ENCODE measurements around the gene PRX. TPM values are rescaled to one million over a fixed set of nuclear protein-coding genes. Genes with fewer than 3 reads are reported as not detected.
A peak's percentile ranks its signal among the peaks of the same experiment; 100 is the strongest.

The PRX gene
- total RNA-seq, 1 donor from 2014 or later: 6.7 TPM

DNA sequence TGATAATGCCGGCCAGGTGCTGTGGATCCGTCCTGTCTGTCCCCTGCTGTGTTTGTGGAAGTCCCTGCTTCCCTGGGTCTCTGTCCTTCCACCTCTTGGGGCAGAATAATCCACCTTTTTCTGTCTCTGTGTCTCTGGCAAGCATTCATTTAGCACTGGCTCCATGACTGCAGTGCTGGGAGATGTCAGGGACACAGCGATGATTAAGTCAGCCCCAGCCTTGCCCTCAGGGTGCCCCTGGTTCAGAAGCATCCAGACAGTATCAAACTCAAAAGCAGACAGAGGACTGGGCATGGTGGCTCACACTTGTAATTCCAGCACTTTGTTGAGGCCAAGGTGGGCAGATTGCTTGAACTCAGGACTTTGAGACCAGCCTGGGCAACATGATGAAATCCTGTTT, 24.7 kb downstream of the PRX start:
- Mint-ChIP-seq H3K36me3 (ENCODE audit: low read depth, unreplicated experiment) (peaks cover 5% of the 10 kb centered on the region), H3K4me3 (ENCODE audit: unreplicated experiment) (no peak overlapping the region), H3K27ac (ENCODE audit: unreplicated experiment) (no peak overlapping the region), H3K9me3 (ENCODE audit: unreplicated experiment) (no peaks in the 10 kb centered on the region), H3K27me3 (ENCODE audit: unreplicated experiment) (peaks cover 6% of the 10 kb centered on the region), H3K4me1 (ENCODE audit: unreplicated experiment) (no peaks in the 10 kb centered on the region)
- TF ChIP-seq, protein P1, sequence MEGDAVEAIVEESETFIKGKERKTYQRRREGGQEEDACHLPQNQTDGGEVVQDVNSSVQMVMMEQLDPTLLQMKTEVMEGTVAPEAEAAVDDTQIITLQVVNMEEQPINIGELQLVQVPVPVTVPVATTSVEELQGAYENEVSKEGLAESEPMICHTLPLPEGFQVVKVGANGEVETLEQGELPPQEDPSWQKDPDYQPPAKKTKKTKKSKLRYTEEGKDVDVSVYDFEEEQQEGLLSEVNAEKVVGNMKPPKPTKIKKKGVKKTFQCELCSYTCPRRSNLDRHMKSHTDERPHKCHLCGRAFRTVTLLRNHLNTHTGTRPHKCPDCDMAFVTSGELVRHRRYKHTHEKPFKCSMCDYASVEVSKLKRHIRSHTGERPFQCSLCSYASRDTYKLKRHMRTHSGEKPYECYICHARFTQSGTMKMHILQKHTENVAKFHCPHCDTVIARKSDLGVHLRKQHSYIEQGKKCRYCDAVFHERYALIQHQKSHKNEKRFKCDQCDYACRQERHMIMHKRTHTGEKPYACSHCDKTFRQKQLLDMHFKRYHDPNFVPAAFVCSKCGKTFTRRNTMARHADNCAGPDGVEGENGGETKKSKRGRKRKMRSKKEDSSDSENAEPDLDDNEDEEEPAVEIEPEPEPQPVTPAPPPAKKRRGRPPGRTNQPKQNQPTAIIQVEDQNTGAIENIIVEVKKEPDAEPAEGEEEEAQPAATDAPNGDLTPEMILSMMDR (IDR thresholded peaks at IDR 0.05; ENCODE audit: unreplicated experiment): no peak
- no peak for DNase-seq (ENCODE audit: low spot score)

DNA sequence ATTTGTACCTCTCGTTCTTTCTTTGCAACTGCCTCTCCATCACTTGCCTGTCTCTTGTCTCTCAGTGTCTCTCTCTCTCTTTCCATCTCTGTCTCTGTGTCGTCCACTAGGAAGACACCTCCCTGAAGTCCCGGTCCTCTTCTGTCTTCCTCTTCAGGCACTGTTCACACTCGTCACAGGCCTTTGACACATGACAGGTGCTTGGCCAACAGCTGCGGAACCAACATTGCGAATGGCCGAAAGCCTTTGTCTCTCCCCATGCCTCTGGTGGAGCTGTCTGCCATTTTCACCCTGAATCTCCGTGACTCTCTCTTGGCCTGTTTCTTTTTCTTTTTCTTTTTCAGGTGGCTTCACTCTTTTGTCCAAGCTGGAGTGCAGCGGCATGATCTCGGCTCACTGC, 26.0 kb downstream of the PRX start:
- DNase-seq (ENCODE audit: low spot score): no peak
- peaks cover 5% of the 10 kb centered on the region for H3K36me3 Mint-ChIP-seq (ENCODE audit: low read depth, unreplicated experiment)
- H3K4me3 Mint-ChIP-seq (ENCODE audit: unreplicated experiment): no peak overlapping the region
- no peaks in the 10 kb centered on the region for H3K4me1 Mint-ChIP-seq (ENCODE audit: unreplicated experiment)
- no peak overlapping the region for H3K27ac Mint-ChIP-seq (ENCODE audit: unreplicated experiment)
- H3K27me3 Mint-ChIP-seq (ENCODE audit: unreplicated experiment): peaks cover 7% of the 10 kb centered on the region
- no peaks in the 10 kb centered on the region for H3K9me3 Mint-ChIP-seq (ENCODE audit: unreplicated experiment)
- TF ChIP-seq, protein P1 (IDR thresholded peaks at IDR 0.05; ENCODE audit: unreplicated experiment): no peak

DNA sequence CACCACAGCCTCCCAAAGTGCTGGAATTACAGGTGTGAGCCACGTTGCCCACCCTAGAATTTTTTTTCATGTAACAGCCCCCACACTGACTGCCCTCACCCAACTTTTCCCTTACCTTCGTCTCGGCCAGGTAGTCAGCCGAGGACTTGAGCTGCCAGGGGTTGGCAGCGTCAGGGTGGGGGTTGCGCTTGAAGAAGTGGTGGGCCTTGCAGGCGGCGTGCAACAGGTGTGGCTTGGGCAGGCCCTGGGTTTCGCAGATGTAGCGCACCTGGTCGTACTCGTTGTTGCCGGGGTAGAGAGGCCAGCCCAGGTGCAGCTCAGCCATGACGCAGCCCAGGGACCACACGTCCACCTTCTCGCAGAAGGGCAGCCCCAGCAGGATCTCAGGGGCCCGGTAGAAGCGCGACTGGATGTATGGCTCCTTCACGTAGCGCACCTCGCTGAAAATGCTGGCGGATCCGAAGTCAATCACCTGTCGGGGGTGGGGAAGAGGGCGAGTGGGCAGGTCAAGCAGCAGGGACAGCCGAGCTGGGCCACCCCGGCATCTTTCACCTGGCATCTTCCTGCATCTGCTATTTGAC, 29.4 kb downstream of the PRX start:
- H3K9me3 Mint-ChIP-seq (ENCODE audit: unreplicated experiment): no peaks in the 10 kb centered on the region
- peaks cover 10% of the 10 kb centered on the region for H3K27me3 Mint-ChIP-seq (ENCODE audit: unreplicated experiment)
- H3K4me3 Mint-ChIP-seq (ENCODE audit: unreplicated experiment): no peak overlapping the region
- TF ChIP-seq, protein P1 (IDR thresholded peaks at IDR 0.05; ENCODE audit: unreplicated experiment): no peak
- no peaks in the 10 kb centered on the region for H3K4me1 Mint-ChIP-seq (ENCODE audit: unreplicated experiment)
- H3K27ac Mint-ChIP-seq (ENCODE audit: unreplicated experiment): peak overlapping the region; percentile 5
- peaks cover 5% of the 10 kb centered on the region for H3K36me3 Mint-ChIP-seq (ENCODE audit: low read depth, unreplicated experiment)
- DNase-seq (ENCODE audit: low spot score): no peak

DNA sequence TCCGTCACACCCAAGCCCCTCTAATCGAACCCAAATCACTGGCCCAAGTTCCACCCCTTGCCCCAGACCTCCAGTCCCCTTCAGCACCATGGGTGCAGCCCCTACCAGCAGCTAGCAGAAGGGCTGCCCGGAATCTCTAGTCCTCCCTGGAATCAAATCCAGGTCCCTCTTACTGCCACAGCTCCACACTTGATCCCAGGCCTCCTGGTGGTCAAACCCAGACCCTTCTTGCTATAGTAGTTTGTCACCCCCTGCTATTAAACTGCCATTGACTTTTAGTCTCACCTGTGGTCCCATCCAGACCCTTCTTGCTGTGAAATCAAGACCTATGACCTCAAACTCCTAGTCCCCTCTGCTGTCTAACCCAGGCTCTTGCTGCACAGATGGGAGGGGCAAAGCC, 31.9 kb downstream of the PRX start:
- DNase-seq (ENCODE audit: low spot score): no peak
- Mint-ChIP-seq H3K27me3 (ENCODE audit: unreplicated experiment) (peaks cover 7% of the 10 kb centered on the region), H3K4me1 (ENCODE audit: unreplicated experiment) (peaks cover under 1% of the 10 kb centered on the region), H3K27ac (ENCODE audit: unreplicated experiment) (peak overlapping the region; percentile 9), H3K4me3 (ENCODE audit: unreplicated experiment) (no peak overlapping the region), H3K9me3 (ENCODE audit: unreplicated experiment) (no peaks in the 10 kb centered on the region), H3K36me3 (ENCODE audit: low read depth, unreplicated experiment) (peaks cover 10% of the 10 kb centered on the region)
- TF ChIP-seq, protein P1 (IDR thresholded peaks at IDR 0.05; ENCODE audit: unreplicated experiment): peak; percentile 22

DNA sequence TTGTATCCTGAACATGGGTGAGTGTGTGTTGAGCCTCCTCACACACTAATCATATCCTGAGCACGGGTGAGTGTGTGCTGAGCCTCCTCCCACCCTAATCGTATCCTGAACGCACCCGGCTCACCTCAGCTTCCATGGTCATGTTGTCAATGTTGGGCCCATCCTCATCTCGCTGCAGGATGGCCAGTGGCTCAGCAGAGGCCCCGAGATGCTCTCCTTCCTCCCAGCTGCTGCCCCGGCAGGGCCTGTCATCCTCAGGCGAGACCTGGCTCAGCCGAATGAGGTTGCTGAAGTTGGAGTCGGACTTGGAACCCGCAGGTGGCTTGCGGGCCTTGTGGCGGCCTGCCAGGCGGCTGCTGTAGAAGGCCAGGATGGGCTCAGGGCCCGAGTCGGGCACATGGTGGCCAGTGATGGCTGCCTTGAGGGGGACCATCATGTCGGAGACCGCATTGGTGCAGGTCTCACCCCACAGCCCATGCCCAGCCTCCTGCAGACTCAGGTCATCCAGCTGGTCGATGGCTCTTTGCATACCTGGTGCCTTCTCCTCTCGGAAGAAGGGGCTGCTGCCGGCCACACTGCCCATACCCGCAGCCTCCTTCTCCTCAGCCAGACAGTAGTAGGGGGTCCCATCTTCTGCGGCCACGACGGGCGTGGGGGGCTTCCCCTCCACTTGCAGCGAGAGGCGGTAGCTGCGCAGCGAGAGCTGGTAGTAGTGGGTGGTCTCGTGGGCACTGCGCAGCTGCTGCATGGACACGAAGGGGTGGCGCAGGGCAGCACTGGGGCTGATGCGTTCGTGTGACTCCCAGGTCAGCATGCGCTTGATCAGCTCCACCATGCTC, 32.8 kb downstream of the PRX start:
- TF ChIP-seq, protein P1 (IDR thresholded peaks at IDR 0.05; ENCODE audit: unreplicated experiment): no peak
- Mint-ChIP-seq H3K9me3 (ENCODE audit: unreplicated experiment) (no peaks in the 10 kb centered on the region), H3K4me1 (ENCODE audit: unreplicated experiment) (peaks cover 8% of the 10 kb centered on the region), H3K27me3 (ENCODE audit: unreplicated experiment) (peaks cover 10% of the 10 kb centered on the region), H3K4me3 (ENCODE audit: unreplicated experiment) (no peak overlapping the region), H3K27ac (ENCODE audit: unreplicated experiment) (no peak overlapping the region), H3K36me3 (ENCODE audit: low read depth, unreplicated experiment) (peaks cover 14% of the 10 kb centered on the region)
- DNase-seq (ENCODE audit: low spot score): no peak

All from endothelial cell (in vitro differentiated cells).